ENCODE data around the gene ELF5.

Gene ELF5

GRCh38 chr11:34443136-34443535 lies 70.5 kb downstream of the ELF5 start:
- no peak for TF ChIP-seq ZNF274 (IDR thresholded peaks at IDR 0.05; ENCODE audit: low read depth, low read length)
- no peak for TF ChIP-seq SUZ12 (IDR thresholded peaks at IDR 0.05; ENCODE audit: extremely low read depth, insufficient read depth, insufficient read length)
- no peak for TF ChIP-seq YY1 (IDR thresholded peaks at IDR 0.05; ENCODE audit: insufficient read depth, insufficient read length)
- H3K4me1 ChIP-seq (ENCODE audit: insufficient read depth, insufficient read length), result no peaks in the 10 kb centered on the region

DNA sequence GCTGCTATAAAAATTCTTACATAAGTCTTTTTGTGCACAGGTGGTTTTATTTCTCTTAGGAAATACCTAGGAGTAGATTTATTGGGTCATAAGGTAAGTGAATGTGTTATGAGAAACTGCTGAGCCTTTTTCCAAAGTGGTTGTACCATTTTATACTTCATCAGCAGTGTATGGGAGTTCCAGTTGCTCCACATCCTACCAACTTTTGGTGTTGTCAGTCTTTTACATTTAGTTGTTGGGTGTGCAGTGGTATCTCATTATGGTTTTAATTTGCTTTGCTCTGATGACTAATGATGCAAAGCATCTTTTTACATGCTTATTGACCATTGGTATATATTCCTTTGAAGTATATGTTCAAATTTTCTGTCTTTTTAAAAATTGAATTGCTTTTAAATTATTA lies 71.8 kb downstream of the ELF5 start:
- H3K4me1 ChIP-seq (ENCODE audit: insufficient read depth, insufficient read length), result no peaks in the 10 kb centered on the region
- H3K9me3 ChIP-seq (ENCODE audit: insufficient read depth, low read length), result no peaks in the 10 kb centered on the region; the same call in 1 of the 2 replicates
- no peaks in the 10 kb centered on the region for H3K27me3 ChIP-seq (ENCODE audit: insufficient read depth, insufficient read length)
- no peak for TF ChIP-seq SUZ12 (IDR thresholded peaks at IDR 0.05; ENCODE audit: extremely low read depth, insufficient read depth, insufficient read length)
- no peak for TF ChIP-seq ZNF274 (IDR thresholded peaks at IDR 0.05; ENCODE audit: low read depth, low read length)
- TF ChIP-seq YY1 (IDR thresholded peaks at IDR 0.05; ENCODE audit: insufficient read depth, insufficient read length), result no peak
- no peak for DNase-seq (ENCODE audit: low read depth, low spot score)
- H3K9ac ChIP-seq (ENCODE audit: insufficient read length, low read depth), result no peak overlapping the region
- no peaks in the 10 kb centered on the region for H3K36me3 ChIP-seq (ENCODE audit: insufficient read depth, insufficient read length, low read length)
- H3K4me3 ChIP-seq (ENCODE audit: insufficient read length, low read depth), result no peak overlapping the region

More at GRCh38 chr11:34443136-34443535, 70.5 kb downstream of the ELF5 start:
- no peaks in the 10 kb centered on the region for H3K27me3 ChIP-seq (ENCODE audit: insufficient read depth, insufficient read length)
- H3K36me3 ChIP-seq (ENCODE audit: insufficient read depth, insufficient read length, low read length), result no peaks in the 10 kb centered on the region
- no peak overlapping the region for H3K9ac ChIP-seq (ENCODE audit: insufficient read length, low read depth)
- no peaks in the 10 kb centered on the region; the same call in 1 of the 2 replicates for H3K9me3 ChIP-seq (ENCODE audit: insufficient read depth, low read length)
- no peak for DNase-seq (ENCODE audit: low read depth, low spot score)
- H3K4me3 ChIP-seq (ENCODE audit: insufficient read length, low read depth), result no peak overlapping the region

DNA sequence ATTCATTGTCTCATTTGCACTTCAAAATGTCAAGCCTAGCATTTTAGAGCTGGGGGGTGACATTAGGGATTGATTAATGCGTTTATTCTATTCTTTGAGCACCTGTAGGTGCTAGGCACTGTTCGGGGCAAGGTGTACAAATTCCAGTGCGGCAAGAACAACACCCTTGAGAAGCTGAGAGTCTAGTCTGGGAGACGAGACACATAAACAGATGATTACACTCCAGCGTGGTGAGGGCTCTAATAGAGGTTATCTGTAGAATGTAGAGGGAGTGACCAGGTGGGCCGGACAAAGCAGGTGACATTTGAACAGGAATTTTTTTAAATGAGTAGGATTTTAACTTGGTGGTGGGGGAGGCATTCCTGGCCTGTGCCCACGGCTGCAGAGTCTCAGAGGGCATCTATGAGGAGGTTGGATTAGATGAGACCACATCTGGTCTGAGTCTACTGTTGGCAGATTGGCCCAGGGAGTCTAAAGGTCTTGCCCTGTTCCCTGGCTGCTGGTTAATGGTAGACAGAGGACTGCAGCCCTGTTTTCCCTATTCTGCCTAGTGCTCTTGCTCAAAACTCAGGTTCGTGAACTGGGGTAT lies 73.9 kb downstream of the ELF5 start:
- no peaks in the 10 kb centered on the region for H3K27me3 ChIP-seq (ENCODE audit: insufficient read depth, insufficient read length)
- H3K36me3 ChIP-seq (ENCODE audit: insufficient read depth, insufficient read length, low read length), result no peaks in the 10 kb centered on the region
- TF ChIP-seq ZNF274 (IDR thresholded peaks at IDR 0.05; ENCODE audit: low read depth, low read length) (no peak), YY1 (IDR thresholded peaks at IDR 0.05; ENCODE audit: insufficient read depth, insufficient read length) (no peak), SUZ12 (IDR thresholded peaks at IDR 0.05; ENCODE audit: extremely low read depth, insufficient read depth, insufficient read length) (no peak)
- H3K4me1 ChIP-seq (ENCODE audit: insufficient read depth, insufficient read length), result no peaks in the 10 kb centered on the region
- no peaks in the 10 kb centered on the region; the same call in 1 of the 2 replicates for H3K9me3 ChIP-seq (ENCODE audit: insufficient read depth, low read length)
- no peak overlapping the region for H3K4me3 ChIP-seq (ENCODE audit: insufficient read length, low read depth)
- no peak for DNase-seq (ENCODE audit: low read depth, low spot score)
- H3K9ac ChIP-seq (ENCODE audit: insufficient read length, low read depth), result no peak overlapping the region

DNA sequence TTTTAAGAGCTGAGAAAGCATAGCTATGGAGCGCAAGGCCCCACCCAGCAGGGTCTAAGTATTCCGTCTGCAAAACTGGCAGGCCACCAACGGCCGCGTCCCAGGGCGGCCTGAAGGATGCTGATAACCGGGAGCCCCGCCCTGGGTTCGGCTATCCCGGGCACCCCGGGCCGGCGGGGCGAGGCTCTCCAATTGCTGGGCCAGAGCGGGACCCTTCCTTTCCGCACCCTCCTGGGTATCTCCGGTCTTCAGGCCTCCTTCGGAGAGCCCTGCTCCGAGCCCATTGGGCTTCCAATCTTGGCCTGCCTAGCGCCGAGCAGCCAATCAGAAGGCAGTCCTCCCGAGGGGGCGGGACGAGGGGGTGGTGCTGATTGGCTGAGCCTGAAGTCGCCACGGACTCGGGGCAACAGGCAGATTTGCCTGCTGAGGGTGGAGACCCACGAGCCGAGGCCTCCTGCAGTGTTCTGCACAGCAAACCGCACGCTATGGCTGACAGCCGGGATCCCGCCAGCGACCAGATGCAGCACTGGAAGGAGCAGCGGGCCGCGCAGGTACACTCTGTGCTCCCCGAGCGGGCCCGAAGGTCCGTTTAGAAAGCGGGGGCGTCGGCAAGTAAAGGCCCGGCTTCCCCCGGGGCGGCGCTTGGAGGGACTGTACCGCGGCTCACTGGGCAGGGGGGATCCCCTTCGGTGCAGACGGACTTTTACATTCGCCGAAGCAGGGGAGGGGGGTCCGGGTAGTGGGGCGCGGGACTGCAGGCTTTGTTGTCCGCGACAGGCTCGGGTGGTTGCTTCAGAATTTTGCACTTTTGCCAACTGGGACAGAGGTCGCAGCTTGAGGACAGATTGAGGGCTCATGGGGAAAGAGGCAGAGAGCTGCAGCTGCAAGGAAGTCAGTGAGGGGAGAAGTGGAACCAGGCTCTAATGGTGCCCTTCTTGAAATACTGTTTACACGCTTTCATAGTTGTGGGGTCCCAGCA lies 74.8 kb downstream of the ELF5 start, which contains the start of gene CAT:
Gene CAT (plus strand): TSS at position 406 of the 979 bp plus-strand sequence. CDS start 80 bp downstream, at position 486.
- H3K9ac ChIP-seq (ENCODE audit: insufficient read length, low read depth), result no peak within 1 kb of the TSS
- H3K27me3 ChIP-seq (ENCODE audit: insufficient read depth, insufficient read length), result no peaks in the 10 kb centered on the region
- DNase-seq (ENCODE audit: low read depth, low spot score), result no peak
- no peaks in the 10 kb centered on the region; the same call in 1 of the 2 replicates for H3K9me3 ChIP-seq (ENCODE audit: insufficient read depth, low read length)
- H3K36me3 ChIP-seq (ENCODE audit: insufficient read depth, insufficient read length, low read length), result no peaks in the 10 kb centered on the region
- TF ChIP-seq YY1 (IDR thresholded peaks at IDR 0.05; ENCODE audit: insufficient read depth, insufficient read length) (no peak), SUZ12 (IDR thresholded peaks at IDR 0.05; ENCODE audit: extremely low read depth, insufficient read depth, insufficient read length) (no peak), ZNF274 (IDR thresholded peaks at IDR 0.05; ENCODE audit: low read depth, low read length) (no peak)
- H3K4me1 ChIP-seq (ENCODE audit: insufficient read depth, insufficient read length), result no peaks in the 10 kb centered on the region
- no peak within 1 kb of the TSS for H3K4me3 ChIP-seq (ENCODE audit: insufficient read length, low read depth)

DNA sequence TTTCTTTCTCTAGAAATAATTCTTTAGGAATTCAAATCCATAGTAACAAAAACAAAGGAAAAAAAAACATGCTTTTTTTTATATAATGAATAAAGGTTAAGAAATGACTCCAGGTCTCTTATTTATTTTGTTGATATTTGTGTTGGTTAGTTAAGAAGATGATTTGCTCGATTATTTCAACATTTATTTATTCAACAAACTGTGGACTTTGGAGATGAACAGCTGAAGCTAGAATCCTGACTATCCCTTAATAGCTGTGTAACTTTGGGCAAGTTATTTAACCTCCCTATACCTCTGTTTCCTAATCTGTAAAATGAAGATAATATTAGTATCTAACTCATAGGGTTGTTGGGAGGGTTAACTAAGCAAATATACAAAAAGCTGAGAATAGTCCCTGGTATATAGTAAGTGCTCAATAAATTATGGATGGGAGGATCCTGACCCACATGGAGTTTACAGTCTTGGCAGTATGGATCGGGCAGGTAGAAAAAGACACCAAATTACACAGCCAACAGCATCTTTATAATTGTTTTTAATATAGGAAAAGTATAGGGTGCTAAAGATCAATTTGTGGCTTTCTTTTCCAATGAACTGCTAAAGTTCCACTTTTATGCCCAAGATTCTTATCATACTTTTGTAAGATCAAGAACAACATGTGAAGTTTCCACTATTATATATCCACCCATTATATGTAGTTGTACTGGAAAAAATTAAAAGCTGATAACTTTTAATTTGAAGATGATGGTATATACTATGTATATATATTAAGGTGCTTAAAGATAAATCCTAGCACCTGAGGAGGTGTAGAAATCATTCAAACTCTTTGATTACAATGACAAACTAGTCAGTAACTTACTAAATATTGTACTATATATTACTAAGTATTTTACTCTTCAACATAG lies 76.1 kb downstream of the ELF5 start:
- Histone ChIP-seq H3K9me3 (ENCODE audit: insufficient read depth, low read length) (no peaks in the 10 kb centered on the region; the same call in 1 of the 2 replicates), H3K9ac (ENCODE audit: insufficient read length, low read depth) (no peak overlapping the region), H3K4me3 (ENCODE audit: insufficient read length, low read depth) (no peak overlapping the region), H3K27me3 (ENCODE audit: insufficient read depth, insufficient read length) (no peaks in the 10 kb centered on the region), H3K36me3 (ENCODE audit: insufficient read depth, insufficient read length, low read length) (no peaks in the 10 kb centered on the region), H3K4me1 (ENCODE audit: insufficient read depth, insufficient read length) (no peaks in the 10 kb centered on the region)
- DNase-seq (ENCODE audit: low read depth, low spot score), result no peak
- TF ChIP-seq SUZ12 (IDR thresholded peaks at IDR 0.05; ENCODE audit: extremely low read depth, insufficient read depth, insufficient read length) (no peak), YY1 (IDR thresholded peaks at IDR 0.05; ENCODE audit: insufficient read depth, insufficient read length) (no peak), ZNF274 (IDR thresholded peaks at IDR 0.05; ENCODE audit: low read depth, low read length) (no peak)

- Histone ChIP-seq H3K9ac (ENCODE audit: insufficient read length, low read depth) (no peak overlapping the region), H3K4me1 (ENCODE audit: insufficient read depth, insufficient read length) (no peaks in the 10 kb centered on the region), H3K27me3 (ENCODE audit: insufficient read depth, insufficient read length) (no peaks in the 10 kb centered on the region), H3K4me3 (ENCODE audit: insufficient read length, low read depth) (no peak overlapping the region), H3K36me3 (ENCODE audit: insufficient read depth, insufficient read length, low read length) (no peaks in the 10 kb centered on the region), H3K9me3 (ENCODE audit: insufficient read depth, low read length) (no peaks in the 10 kb centered on the region; the same call in 1 of the 2 replicates)
- TF ChIP-seq YY1 (IDR thresholded peaks at IDR 0.05; ENCODE audit: insufficient read depth, insufficient read length), result no peak
- DNase-seq (ENCODE audit: low read depth, low spot score), result no peak
Observed at GRCh38 chr11:34433899-34434298, 79.7 kb downstream of the ELF5 start.

Measured in NT2/D1 (cell line).